ENCODE data around the gene IQGAP2.

The IQGAP2 gene

GRCh38 chr5:76402251-76402885 lies 717 bp upstream of the IQGAP2 start:
- Histone ChIP-seq H2BK5ac (ENCODE audit: low read depth, low read length, poor library complexity, severe bottlenecking) (no peak overlapping the region), H4K8ac (ENCODE audit: low read length) (no peak overlapping the region), H2BK12ac (ENCODE audit: low read length in 2 of 2) (no peak overlapping the region), H3K4me3 (ENCODE audit: insufficient read depth in 1 of 2, low read depth in 1 of 2, low read length in 2 of 2) (peak overlapping the region in 1 of 2 experiments; percentile 77), H3K27me3 (ENCODE audit: control insufficient read depth in 1 of 2, insufficient read depth in 1 of 2, low read length in 2 of 2) (peaks cover 55 to 73% of the 10 kb centered on the region in 2 experiments), H3K79me1 (replicated peaks; ENCODE audit: low read length, poor library complexity, severe bottlenecking) (no peaks in the 10 kb centered on the region), H3K14ac (ENCODE audit: low read length in 2 of 2) (no peak overlapping the region), H2AK5ac (ENCODE audit: low read length, severe bottlenecking) (no peak overlapping the region), H3K27ac (ENCODE audit: low read length, poor library complexity, severe bottlenecking) (no peak overlapping the region), H4K91ac (ENCODE audit: low read length) (no peak overlapping the region), H3K4me1 (ENCODE audit: control insufficient read depth, insufficient read depth, low read depth, low read length) (peaks cover 17% of the 10 kb centered on the region), H3K9ac (ENCODE audit: low read length) (peak overlapping the region; percentile 48), H3K9me3 (ENCODE audit: control insufficient read depth, low read length) (no peaks in the 10 kb centered on the region), H3K4ac (ENCODE audit: low read depth in 1 of 2, low read length in 2 of 2) (no peak overlapping the region), H3K18ac (ENCODE audit: low read depth in 1 of 2, low read length in 2 of 2) (no peak overlapping the region), H2AFZ (ENCODE audit: low read depth, low read length) (peak overlapping the region; percentile 51), H3K23ac (ENCODE audit: low read length in 2 of 2) (no peak overlapping the region), H3K36me3 (ENCODE audit: control insufficient read depth in 1 of 2, insufficient read depth in 2 of 2, low read depth in 1 of 2, low read length in 2 of 2) (no peaks in the 10 kb centered on the region), H3K4me2 (ENCODE audit: low read length, poor library complexity, severe bottlenecking) (peak overlapping the region; percentile 98), H2BK15ac (ENCODE audit: low read depth, poor library complexity, severe bottlenecking) (peak overlapping the region; percentile 28), H2BK120ac (ENCODE audit: low read depth, low read length) (no peak overlapping the region)
- DNase-seq = no peak
- 25% methylated on average over 18 of the region's 25 CpGs for WGBS

- H4K91ac ChIP-seq (ENCODE audit: low read length) = no peak overlapping the region
- no peaks in the 10 kb centered on the region for H3K79me1 ChIP-seq (replicated peaks; ENCODE audit: low read length, poor library complexity, severe bottlenecking)
- no peak for DNase-seq
- H3K4ac ChIP-seq (ENCODE audit: low read depth in 1 of 2, low read length in 2 of 2) = no peak overlapping the region
- peak overlapping the region in 1 of 2 experiments; percentile 48 for H3K14ac ChIP-seq (ENCODE audit: low read length in 2 of 2)
- H3K4me3 ChIP-seq (ENCODE audit: insufficient read depth in 1 of 2, low read depth in 1 of 2, low read length in 2 of 2) = peak overlapping the region; percentile 67 to 77
- no peak overlapping the region for H2BK15ac ChIP-seq (ENCODE audit: low read depth, poor library complexity, severe bottlenecking)
- 6% methylated on average over 21 of the region's 30 CpGs for WGBS
- no peak overlapping the region for H3K9ac ChIP-seq (ENCODE audit: low read length)
- H2BK120ac ChIP-seq (ENCODE audit: low read depth, low read length) = no peak overlapping the region
- H3K9me3 ChIP-seq (ENCODE audit: control insufficient read depth, low read length) = no peaks in the 10 kb centered on the region
- H2AK5ac ChIP-seq (ENCODE audit: low read length, severe bottlenecking) = no peak overlapping the region
- no peak overlapping the region for H3K27ac ChIP-seq (ENCODE audit: low read length, poor library complexity, severe bottlenecking)
- H3K23ac ChIP-seq (ENCODE audit: low read length in 2 of 2) = peak overlapping the region in 1 of 2 experiments; percentile 93
- H3K36me3 ChIP-seq (ENCODE audit: control insufficient read depth in 1 of 2, insufficient read depth in 2 of 2, low read depth in 1 of 2, low read length in 2 of 2) = no peaks in the 10 kb centered on the region
- H3K4me2 ChIP-seq (ENCODE audit: low read length, poor library complexity, severe bottlenecking) = peak overlapping the region; percentile 98
- H2BK5ac ChIP-seq (ENCODE audit: low read depth, low read length, poor library complexity, severe bottlenecking) = no peak overlapping the region
- H3K27me3 ChIP-seq (ENCODE audit: control insufficient read depth in 1 of 2, insufficient read depth in 1 of 2, low read length in 2 of 2) = peaks cover 56 to 76% of the 10 kb centered on the region in 2 experiments
- H3K4me1 ChIP-seq (ENCODE audit: control insufficient read depth, insufficient read depth, low read depth, low read length) = peaks cover 17% of the 10 kb centered on the region
- H4K8ac ChIP-seq (ENCODE audit: low read length) = no peak overlapping the region
- no peak overlapping the region for H2AFZ ChIP-seq (ENCODE audit: low read depth, low read length)
- no peak overlapping the region for H3K18ac ChIP-seq (ENCODE audit: low read depth in 1 of 2, low read length in 2 of 2)
- no peak overlapping the region for H2BK12ac ChIP-seq (ENCODE audit: low read length in 2 of 2)
These were observed 709 bp downstream of the IQGAP2 start for GRCh38 chr5:76403766-76404222.

GRCh38 chr5:76404223-76405211 lies 1.4 kb downstream of the IQGAP2 start:
- no peak overlapping the region for H3K23ac ChIP-seq (ENCODE audit: low read length in 2 of 2)
- H2BK5ac ChIP-seq (ENCODE audit: low read depth, low read length, poor library complexity, severe bottlenecking) = no peak overlapping the region
- no peak overlapping the region for H2AK5ac ChIP-seq (ENCODE audit: low read length, severe bottlenecking)
- H2BK12ac ChIP-seq (ENCODE audit: low read length in 2 of 2) = no peak overlapping the region
- no peaks in the 10 kb centered on the region for H3K9me3 ChIP-seq (ENCODE audit: control insufficient read depth, low read length)
- no peak overlapping the region for H3K14ac ChIP-seq (ENCODE audit: low read length in 2 of 2)
- DNase-seq = no peak
- H3K18ac ChIP-seq (ENCODE audit: low read depth in 1 of 2, low read length in 2 of 2) = no peak overlapping the region
- no peak overlapping the region for H2BK15ac ChIP-seq (ENCODE audit: low read depth, poor library complexity, severe bottlenecking)
- peaks cover 17% of the 10 kb centered on the region for H3K4me1 ChIP-seq (ENCODE audit: control insufficient read depth, insufficient read depth, low read depth, low read length)
- no peak overlapping the region for H3K4ac ChIP-seq (ENCODE audit: low read depth in 1 of 2, low read length in 2 of 2)
- H3K27me3 ChIP-seq (ENCODE audit: control insufficient read depth in 1 of 2, insufficient read depth in 1 of 2, low read length in 2 of 2) = peaks cover 56 to 69% of the 10 kb centered on the region in 2 experiments
- no peak overlapping the region for H4K91ac ChIP-seq (ENCODE audit: low read length)
- H3K79me1 ChIP-seq (replicated peaks; ENCODE audit: low read length, poor library complexity, severe bottlenecking) = no peaks in the 10 kb centered on the region
- H3K9ac ChIP-seq (ENCODE audit: low read length) = no peak overlapping the region
- H2AFZ ChIP-seq (ENCODE audit: low read depth, low read length) = no peak overlapping the region
- H3K4me3 ChIP-seq (ENCODE audit: insufficient read depth in 1 of 2, low read depth in 1 of 2, low read length in 2 of 2) = no peak overlapping the region
- no peak overlapping the region for H2BK120ac ChIP-seq (ENCODE audit: low read depth, low read length)
- H3K27ac ChIP-seq (ENCODE audit: low read length, poor library complexity, severe bottlenecking) = no peak overlapping the region
- no peak overlapping the region for H3K4me2 ChIP-seq (ENCODE audit: low read length, poor library complexity, severe bottlenecking)
- H3K36me3 ChIP-seq (ENCODE audit: control insufficient read depth in 1 of 2, insufficient read depth in 2 of 2, low read depth in 1 of 2, low read length in 2 of 2) = no peaks in the 10 kb centered on the region
- H4K8ac ChIP-seq (ENCODE audit: low read length) = no peak overlapping the region
- WGBS = 41% methylated on average over 21 of the region's 21 CpGs

- Histone ChIP-seq H3K4me3 (ENCODE audit: insufficient read depth in 1 of 2, low read depth in 1 of 2, low read length in 2 of 2) (no peak overlapping the region), H2BK15ac (ENCODE audit: low read depth, poor library complexity, severe bottlenecking) (no peak overlapping the region), H2BK5ac (ENCODE audit: low read depth, low read length, poor library complexity, severe bottlenecking) (no peak overlapping the region), H3K9ac (ENCODE audit: low read length) (no peak overlapping the region), H3K79me1 (replicated peaks; ENCODE audit: low read length, poor library complexity, severe bottlenecking) (no peaks in the 10 kb centered on the region), H2BK12ac (ENCODE audit: low read length in 2 of 2) (no peak overlapping the region), H3K9me3 (ENCODE audit: control insufficient read depth, low read length) (no peaks in the 10 kb centered on the region), H3K27ac (ENCODE audit: low read length, poor library complexity, severe bottlenecking) (no peak overlapping the region), H3K4ac (ENCODE audit: low read depth in 1 of 2, low read length in 2 of 2) (no peak overlapping the region), H2BK120ac (ENCODE audit: low read depth, low read length) (no peak overlapping the region), H3K23ac (ENCODE audit: low read length in 2 of 2) (no peak overlapping the region), H3K14ac (ENCODE audit: low read length in 2 of 2) (no peak overlapping the region), H3K18ac (ENCODE audit: low read depth in 1 of 2, low read length in 2 of 2) (no peak overlapping the region), H3K4me2 (ENCODE audit: low read length, poor library complexity, severe bottlenecking) (no peak overlapping the region), H3K4me1 (ENCODE audit: control insufficient read depth, insufficient read depth, low read depth, low read length) (peaks cover 17% of the 10 kb centered on the region), H3K27me3 (ENCODE audit: control insufficient read depth in 1 of 2, insufficient read depth in 1 of 2, low read length in 2 of 2) (peaks cover 55 to 66% of the 10 kb centered on the region in 2 experiments), H4K91ac (ENCODE audit: low read length) (no peak overlapping the region), H2AK5ac (ENCODE audit: low read length, severe bottlenecking) (no peak overlapping the region), H3K36me3 (ENCODE audit: control insufficient read depth in 1 of 2, insufficient read depth in 2 of 2, low read depth in 1 of 2, low read length in 2 of 2) (no peaks in the 10 kb centered on the region), H4K8ac (ENCODE audit: low read length) (no peak overlapping the region), H2AFZ (ENCODE audit: low read depth, low read length) (no peak overlapping the region)
- no peak for DNase-seq
- WGBS = 60% methylated on average over 1 of the region's 1 CpG
These were observed 2.9 kb downstream of the IQGAP2 start for GRCh38 chr5:76406014-76406413.
